Right renal pelvis (tissue), 4 donors: ENCODE results near the gene PSMB8. TPM values are rescaled to one million over a fixed set of nuclear protein-coding genes. Genes with fewer than 3 reads are reported as not detected.
"Not testable (repeated sequence)": the region's sequence is repeated elsewhere in the genome, so short reads cannot be mapped to it uniquely, and the experiment has no call there.

Experiments used
- DNase-seq, 4 donors: peaks; one replicate each; pipeline ENCODE4 v3.0.0-alpha.2; 2013; ENCODE audit warnings: low read depth in 4 of 4, low spot score in 3 of 4, missing footprints in 1 of 4
- polyA plus RNA-seq, 4 donors: library from polyadenylated mRNA; unstranded; fragments of 120-200 nt; gene quantifications; one replicate each; pipeline ENCODE4 v1.2.1, GENCODE V29; 2013; ENCODE audit not compliant: insufficient read length in 4 of 4

Gene PSMB8
- polyA plus RNA-seq, result 10 to 100 TPM; 24.1 to 25.5 (median 24.5) TPM

DNA sequence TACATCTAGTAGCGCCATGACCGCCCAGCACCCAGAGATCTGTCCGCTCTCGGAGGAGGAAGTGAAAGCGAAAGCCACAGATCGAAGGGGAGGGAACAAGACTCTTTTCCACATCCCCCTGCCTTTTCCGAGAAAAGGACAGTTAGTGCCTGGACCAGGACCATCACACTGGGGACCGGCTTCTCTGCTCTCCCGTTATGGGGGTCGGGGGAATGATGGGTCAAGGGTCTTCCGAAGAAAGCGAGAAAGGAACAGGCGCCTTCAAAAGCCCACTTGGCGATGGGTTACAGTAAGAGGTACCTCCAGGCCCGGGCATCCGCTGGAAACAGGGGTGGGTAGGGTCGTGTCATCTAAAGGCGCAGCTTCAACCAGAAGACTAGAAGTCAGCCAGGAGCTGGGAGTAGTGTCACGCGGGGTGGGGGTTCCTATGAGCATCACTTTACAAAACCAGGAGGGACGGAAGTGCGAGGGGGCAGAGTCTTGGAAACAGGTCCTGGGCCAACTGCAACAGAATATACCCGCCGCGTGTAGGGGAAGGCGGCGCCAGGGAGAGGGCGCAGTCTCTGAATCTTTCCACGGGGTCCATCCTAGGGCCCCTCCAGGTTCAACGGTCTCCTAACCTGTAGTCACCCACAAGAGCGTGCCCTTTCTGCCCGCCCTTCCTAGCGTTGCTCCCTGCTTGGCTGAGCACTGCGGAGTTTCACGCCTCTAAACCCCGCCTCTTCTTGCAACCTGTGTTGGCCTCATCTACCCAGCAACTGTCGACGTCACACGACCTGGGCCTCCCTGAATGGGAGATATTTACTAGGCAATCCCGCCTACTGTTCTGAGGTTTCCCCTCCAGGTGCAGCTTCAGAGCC is at the start of gene PSMB8:
Gene PSMB8, minus strand, starts transcription at position 69 of the 860 bp plus-strand sequence. Its CDS starts 51 bp downstream, at position 18.
- peak; percentile 89 to 92 (median 91) for DNase-seq

DNA sequence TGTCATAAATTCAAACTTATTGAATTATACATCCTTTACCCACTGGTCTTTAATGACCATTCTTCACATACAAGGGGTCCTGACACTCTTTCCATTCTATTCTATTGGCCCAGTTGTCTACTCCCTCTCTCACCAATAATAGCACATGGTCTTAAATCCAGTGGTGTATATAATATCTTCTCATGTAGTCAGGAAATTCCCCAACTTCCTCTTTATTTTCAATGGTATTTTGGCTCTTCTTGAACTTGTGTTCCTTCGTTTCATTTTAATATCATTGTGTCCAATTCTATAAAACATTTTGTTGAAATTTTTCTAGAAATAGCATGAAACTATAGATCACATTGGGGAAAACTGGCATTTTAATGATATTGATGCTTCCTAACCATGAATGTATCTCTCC is 47.0 kb upstream of the PSMB8 start:
- DNase-seq, result no peak

DNA sequence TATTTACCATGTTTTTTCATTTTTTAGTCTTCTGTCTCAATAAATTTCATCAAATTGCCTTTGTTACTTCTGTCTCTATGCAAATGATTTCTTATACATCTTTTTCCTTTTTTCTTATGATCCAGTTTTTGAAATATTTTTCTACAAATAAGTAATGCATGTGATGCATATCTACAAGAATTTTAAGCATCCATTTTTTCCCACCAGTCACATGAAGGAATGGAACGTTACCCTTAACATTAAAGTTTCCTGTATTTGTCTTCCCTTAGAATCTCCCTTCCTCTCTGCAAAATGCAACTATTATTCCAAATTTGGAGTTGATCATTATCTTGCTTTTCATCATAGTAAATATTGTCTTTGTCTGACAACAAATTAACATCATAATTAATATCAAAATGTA is 45.7 kb upstream of the PSMB8 start:
- no peak for DNase-seq

DNA sequence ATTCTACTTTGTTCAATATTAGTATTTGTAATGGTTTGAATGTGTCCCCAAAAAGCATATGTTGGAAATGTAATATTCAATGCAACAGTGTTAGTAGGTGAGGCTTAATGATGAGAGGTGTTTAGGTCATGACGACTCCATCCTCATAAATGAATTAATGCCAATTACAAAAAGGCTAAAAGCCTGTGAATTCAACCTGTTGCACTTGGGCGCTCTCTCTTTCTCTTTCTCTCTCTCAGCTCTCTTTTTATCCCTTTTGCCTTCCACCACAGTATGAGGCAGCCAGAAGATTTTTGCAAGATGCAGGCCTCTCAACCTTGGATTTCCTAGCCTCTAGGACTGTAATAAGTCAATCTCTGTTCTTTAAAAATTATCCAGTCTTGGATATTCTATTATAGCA is 44.7 kb upstream of the PSMB8 start:
- no peak for DNase-seq

DNA sequence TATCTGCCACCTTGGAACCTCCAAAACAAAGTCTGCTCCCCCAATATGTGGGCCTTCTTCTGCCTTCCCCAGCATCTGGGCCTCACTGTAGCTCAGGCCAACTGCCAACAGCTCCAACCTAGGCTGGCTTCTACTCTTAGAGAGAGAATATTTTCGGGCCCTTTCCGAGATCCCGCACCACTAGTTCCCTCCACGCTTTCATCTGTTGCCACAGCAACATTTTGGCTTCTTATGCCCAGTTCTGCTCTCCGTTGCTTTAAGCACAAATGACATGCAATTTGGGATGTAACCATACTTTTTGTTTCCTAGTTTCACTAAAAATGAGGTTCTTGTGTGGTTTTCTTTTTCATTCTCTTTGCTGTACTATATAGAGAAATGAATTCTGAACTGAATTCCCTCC is 43.8 kb upstream of the PSMB8 start:
- DNase-seq, result no peak

DNA sequence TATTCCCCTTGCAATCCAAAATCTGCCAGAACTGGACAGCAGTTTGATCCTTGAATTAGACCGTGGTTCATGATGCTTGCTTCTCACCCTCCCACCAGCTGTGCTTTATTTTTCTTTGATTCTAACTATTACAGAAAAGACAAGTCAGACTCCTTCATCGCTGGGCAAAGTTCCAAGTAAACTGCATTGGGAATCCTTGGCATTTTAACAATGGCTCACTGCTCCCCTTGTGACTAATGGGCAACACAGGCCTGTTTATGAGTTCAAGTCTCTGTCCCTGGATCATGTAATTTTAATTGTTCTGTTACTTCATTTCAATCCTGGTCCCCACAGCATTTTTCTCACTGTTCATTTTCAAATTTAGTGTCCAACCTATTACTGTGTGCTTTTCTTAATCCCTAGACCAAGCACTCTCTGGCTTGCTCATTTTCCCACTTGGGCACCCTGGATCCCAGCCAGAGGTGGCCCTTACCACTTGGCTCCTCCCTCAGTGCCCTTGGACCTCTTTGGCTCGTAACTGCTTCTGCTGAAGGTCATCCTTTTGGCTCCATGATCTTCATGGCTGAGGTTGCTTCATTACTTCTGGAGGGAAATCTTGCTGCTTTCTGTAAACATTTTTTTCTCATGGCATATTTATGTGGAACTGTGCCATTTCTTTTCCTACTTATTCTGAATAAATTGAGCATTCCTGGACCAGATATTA is 43.0 kb upstream of the PSMB8 start:
- DNase-seq, result no peak

DNA sequence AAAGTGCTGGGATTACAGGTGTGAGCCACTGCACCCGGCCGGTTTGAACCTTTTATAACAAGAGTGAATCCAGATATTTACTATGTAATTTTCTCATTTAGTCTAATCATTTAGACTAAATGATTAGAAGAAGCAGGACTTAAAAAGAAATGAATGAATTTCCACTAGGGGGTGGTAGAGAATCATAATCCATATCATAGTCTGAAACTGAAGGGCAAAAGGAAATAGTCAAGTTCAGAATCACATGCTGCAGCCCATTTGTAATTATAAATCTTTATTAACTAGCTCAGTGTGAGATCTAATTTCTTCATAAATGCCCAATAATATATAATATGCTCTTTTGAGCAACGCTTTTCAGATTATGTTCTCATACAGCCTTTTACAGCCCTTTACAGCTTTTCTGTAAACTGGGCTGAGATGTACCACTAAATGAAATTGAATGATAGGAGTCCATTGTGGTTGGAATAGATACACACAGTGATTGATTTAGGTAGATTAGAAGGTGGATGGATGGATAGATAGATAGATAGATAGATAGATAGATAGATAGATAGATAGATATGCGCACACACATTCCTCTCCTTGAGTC is 41.9 kb upstream of the PSMB8 start:
- peak; percentile 70 to 78 (median 72) for DNase-seq

DNA sequence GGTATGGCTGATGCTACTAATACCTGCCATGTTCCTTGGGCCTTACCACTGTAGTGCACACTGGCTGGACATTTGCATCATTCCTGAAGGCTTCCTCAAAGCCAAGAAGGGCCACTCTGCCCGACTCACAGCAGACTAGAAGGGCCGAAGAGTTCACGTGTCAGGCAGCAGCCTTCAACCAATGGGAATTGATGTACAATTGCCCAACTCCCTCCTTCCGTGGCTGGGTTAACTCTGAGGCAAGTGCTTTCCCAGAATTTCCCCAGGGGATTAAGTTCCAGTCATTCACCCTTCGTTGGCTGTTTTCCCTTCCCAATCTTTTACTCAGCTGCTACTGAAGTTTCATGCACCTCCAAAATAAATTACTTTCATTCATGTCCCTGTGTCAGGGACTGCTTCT is 39.9 kb upstream of the PSMB8 start:
- no peak for DNase-seq

DNA sequence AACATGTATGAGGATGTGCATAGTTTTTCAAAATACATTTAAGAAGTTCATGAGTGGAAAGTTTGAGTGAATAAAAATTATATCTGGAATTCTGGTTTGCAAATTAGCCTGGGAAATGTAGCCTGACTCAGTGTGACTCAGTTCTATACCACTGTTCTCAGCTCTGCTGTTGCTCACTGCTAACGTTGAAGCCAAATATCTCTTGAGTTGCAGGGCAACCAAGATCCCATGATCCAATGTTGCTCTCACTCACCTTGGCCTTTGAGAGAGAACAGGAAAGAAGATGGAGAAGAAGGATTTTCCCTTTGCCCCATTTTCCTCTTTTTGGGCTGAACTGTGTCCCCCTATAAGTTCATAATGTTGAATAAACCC is 39.0 kb upstream of the PSMB8 start:
- DNase-seq, result no peak

DNA sequence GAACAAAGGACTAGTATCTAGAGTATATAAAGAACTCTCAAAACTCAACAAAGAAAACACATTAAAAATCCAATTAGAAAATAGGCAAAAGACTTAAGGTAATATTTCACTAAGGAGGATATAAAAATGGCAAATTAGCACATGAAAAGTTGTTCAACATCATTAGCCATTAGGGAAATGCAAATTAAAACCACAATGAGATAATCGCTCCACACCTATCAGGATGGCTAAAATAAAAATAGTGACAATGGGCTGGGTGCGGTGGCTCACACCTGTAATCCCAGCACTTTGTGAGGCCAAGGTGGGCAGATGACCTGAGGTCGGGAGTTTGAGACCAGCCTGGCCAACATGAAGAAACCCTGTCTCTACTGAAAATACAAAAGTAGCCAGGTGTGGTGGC is 37.1 kb upstream of the PSMB8 start:
- DNase-seq, result not testable (repeated sequence)

DNA sequence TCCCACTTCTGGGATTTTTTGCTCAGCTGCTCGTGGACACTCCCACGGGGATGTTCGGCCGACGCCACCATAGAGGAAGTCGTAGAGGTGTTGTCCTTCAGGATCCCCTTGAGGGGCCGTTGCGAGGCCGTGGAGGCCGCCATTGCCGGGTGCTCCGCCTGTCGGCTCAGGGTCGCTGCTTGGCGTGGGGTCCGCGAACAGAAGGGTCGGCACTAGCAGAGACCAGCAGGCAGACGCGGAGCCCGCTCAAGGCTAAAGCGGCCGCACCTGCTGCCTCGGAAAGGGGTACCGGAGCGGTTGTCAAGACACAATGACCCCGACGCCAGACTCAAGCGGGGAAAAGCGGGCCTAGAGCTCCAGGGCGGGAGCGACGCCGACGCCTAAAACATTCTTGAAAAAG is 35.8 kb upstream of the PSMB8 start:
- DNase-seq, result no peak

DNA sequence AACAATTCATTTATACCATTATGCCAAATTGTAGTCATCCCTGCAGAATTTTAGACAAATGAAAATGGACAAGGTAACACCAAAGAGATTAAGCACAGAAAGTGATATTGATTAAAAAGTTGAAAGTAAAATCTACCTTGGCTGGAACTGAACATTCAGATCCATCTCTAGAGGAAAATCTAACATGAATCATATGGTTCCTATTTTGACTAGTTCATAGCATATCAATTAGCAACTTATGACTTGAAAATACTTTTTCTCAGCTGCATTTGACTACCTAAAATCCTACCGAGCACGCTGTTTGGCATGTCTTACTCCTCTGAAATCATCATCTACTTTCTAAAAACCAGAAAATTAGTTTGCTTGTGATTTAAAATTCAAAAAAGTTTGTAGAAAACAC is 32.8 kb upstream of the PSMB8 start:
- no peak for DNase-seq

DNA sequence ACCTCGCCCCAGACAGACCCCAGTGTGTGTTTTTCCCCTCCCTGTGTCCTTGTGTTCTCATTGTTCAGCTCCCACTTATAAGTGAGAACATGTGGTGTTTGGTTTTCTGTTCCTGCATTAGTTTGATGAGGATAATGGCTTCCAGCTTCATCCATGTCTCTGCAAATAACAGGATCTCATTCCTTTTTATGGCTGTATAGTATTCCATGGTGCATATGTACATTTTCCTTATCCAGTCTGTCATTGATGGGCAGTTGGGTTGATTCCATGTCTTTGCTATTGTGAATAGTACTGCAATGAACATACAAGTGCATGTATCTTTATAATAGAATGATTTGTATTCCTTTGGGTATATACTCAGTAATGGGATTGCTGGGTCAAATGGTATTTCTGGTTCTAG is 30.1 kb upstream of the PSMB8 start:
- DNase-seq, result not testable (repeated sequence)

DNA sequence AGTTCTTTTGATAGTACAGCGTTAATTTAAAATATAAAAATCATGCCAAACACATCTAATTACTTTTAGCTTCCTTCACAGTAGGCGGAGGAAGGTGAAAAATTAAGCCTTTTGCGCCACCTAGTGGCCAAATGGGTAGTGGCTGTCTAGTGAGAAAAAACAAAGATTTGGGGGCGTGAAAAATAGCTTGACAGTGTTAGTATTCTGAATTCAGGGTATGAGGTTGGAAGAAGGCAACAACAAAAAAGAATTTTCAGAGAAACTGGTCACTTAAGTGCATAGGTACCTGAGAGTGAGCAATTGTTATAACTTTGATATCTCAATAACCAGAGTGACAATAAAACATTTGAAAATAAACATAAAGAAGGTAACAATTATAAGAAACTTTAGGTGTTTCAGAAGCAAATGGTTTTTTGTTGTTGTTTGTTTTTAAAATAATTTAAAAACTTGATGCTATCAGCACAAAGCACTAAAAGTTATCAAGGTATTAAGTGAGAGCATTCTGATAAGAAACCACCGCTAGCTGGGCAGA is 24.5 kb upstream of the PSMB8 start:
- DNase-seq, result peak in 3 of 4 donors; percentile 79 to 81 (median 79)

DNA sequence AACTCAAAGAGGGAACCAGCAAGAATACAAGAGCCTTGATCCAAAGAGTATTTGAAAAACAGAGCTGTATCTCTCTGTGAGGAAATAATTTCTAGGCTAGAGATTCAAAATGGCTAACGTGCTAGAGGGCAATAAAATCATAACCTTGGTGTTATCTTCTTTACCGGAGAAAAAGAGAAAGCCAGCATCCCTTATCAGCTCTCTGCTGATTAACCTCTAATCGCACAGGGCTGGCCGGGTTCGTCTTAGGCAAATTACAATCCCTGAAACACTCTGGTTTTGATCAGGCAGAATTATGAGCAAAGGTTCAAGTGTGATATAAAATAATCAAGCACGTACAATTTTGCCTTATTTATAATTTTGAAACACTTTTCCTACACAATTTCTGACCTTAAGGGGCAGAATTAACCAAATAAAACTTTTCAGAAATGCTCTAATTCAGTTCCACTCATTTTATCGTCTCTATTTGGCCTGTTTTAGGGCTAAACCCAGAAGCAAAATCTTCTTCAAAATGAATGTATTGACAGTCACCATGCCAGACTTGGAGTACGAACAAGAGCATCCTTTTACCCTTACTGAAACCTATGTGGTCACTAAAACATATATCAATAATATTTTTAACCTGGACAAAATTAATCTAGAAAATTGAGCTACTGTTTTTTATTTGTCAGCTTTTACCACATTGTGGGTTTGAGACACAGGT is 23.9 kb upstream of the PSMB8 start:
- no peak for DNase-seq

DNA sequence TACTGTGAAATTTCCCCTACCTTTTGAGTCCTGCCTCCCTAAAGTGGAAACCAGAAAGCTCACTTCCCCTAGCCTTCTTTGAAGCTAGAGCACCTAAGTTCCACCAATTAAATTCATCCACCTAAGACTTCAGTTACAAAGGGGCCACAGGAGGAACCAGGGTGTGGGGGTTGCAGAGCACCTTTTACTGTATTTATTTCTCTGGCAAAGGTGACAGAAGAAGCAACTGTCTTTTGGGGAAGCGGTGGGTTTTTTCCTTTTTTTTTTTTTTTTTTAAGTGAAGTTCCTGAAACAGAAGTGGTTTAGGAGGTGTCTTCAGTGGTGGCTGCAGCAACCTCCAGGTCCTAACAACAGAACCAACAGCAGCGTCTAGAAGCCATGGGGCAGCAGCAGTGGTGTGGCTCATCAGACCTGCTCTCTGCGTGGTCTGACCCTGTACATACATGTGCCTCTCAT is 23.2 kb upstream of the PSMB8 start:
- DNase-seq, result no peak

DNA sequence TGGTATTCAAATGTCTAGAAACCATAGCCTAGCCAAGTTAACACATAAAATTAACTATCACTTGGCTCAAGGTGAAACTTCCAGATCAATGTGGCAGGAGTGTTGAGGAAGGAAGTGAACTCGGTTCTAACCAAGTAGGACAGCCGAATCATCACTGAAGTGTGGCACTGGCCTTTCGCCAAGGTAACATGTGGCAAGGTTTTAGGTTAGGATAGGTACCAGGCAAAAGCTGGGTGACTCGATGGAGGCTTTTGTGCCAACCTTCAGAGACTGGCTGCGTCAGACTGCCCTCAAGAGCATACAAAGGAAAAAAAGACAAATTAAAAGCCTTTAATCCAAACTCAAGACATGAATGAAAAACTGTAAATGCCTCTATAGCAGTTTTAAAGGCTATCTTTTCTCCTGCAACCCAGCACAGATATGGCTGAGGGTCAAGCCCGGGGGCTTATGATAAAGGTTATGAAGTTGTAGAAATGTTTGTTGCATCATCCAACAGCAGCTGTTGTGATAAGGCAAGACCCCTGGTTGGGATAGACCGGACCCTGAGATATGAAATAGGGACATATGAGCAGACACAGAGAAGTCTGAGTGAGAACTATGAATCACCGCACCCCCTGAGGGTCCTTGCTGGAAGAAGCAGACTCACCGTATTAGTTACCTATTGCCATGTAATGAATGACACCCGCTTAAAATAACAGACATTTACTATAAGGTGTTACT is 22.0 kb upstream of the PSMB8 start:
- no peak for DNase-seq

DNA sequence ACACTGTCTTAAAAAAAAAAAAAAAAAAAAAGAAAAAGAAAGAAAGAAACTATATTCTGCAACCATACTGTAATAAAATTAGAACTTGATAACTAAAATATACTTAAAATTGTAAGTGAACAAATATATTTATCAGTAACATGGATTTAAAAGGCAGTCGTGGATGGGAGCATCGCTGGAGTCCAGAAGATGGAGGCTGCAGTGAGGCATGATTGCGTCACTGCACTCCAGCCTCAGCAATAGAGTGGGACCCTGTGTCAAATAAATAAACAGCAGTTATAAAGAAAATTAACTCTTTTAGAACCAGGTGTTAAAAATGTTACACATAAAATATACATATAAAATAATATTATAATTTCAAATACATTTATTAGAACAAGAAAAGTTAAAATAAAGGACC is 18.9 kb upstream of the PSMB8 start:
- DNase-seq, result no peak

DNA sequence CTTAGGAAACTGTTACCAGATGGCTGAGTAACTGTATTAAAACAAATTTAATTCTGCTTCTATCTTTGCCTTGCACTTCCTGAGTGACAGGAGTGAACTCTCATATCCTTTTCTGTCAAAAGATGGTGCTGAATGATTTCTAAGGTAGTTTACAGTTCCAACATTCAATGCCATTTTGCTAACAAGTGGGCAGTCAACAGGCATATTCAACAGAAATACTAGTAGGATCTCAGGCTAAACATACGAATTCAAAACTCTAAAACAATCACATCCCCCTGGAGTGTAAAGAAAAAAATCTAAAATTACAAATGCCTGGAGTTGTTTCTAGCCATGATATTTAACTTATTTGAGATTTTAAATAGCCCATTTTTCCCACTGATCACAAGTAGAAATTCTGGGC is 16.8 kb upstream of the PSMB8 start:
- no peak for DNase-seq

DNA sequence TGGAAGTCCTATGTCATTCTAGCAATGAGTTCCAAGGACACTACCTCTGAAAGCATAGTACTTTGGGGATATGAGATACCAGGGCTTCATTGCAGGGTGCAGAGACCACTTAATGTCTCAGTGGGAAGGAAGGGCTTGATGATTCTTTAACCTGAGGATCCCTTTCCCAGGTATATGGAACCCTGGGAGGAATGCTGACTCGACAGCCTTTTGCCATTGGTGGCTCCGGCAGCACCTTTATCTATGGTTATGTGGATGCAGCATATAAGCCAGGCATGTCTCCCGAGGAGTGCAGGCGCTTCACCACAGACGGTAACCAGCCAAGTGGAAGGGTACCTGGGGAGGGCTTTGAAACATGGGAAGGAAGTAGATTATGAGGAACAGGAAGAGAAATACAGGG is 14.3 kb upstream of the PSMB8 start:
- DNase-seq, result no peak
